ENCODE measurements around the gene RALGPS1. TPM values are rescaled to one million over a fixed set of nuclear protein-coding genes. Genes with fewer than 3 reads are reported as not detected.

The RALGPS1 gene
- total and polyA plus RNA-seq, 8 donors, result 5.8 to 12.7 (median 9.3) TPM

DNA sequence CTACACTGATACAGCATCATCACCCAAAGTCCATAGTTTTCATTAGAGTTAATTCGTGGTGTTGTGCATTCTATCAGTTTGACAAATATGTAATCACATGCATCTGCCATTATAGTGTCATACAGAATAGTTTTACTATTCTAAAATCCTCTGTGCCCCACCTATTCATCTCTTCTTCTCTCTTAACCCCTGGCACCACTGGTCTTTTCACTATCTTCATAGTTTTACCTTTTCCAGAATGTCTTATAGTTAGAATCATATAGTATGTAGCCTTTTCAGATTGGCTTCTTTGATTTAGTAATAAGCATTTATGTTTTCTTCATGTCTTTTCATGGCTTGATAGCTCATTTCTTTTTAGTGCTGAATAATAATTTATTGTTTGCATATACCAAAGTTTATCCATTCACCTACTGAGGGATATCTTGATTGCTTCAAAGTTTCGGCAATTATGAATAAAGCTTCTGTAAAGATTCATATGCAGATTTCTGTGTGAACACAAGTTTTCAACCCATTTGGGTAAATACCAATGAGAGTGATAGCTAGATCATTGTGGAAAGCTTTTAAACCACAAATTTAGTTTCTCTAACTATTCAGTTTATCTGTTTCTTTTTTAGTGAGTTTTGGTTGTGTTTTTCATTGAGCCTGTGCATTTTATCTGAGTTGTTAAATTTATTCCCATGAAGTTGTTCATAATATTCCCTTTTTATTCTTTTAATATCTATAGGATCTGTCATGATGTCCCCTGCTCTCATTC lies 84.9 kb downstream of the RALGPS1 start:
- Histone ChIP-seq H3K36me3 (no peaks in the 10 kb centered on the region), H3K27ac (no peak overlapping the region), H3K27me3 (no peaks in the 10 kb centered on the region), H3K4me3 (no peak overlapping the region), H3K9me3 (no peaks in the 10 kb centered on the region), H3K4me1 (no peaks in the 10 kb centered on the region)
- DNase-seq (no peak), ATAC-seq (no peak), FAIRE-seq (no peak)
- TF ChIP-seq, protein P1, sequence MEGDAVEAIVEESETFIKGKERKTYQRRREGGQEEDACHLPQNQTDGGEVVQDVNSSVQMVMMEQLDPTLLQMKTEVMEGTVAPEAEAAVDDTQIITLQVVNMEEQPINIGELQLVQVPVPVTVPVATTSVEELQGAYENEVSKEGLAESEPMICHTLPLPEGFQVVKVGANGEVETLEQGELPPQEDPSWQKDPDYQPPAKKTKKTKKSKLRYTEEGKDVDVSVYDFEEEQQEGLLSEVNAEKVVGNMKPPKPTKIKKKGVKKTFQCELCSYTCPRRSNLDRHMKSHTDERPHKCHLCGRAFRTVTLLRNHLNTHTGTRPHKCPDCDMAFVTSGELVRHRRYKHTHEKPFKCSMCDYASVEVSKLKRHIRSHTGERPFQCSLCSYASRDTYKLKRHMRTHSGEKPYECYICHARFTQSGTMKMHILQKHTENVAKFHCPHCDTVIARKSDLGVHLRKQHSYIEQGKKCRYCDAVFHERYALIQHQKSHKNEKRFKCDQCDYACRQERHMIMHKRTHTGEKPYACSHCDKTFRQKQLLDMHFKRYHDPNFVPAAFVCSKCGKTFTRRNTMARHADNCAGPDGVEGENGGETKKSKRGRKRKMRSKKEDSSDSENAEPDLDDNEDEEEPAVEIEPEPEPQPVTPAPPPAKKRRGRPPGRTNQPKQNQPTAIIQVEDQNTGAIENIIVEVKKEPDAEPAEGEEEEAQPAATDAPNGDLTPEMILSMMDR (IDR thresholded peaks at IDR 0.05), result no peak
- WGBS, 2 donors, result 75 to 84% methylated on average over 2 of the region's 2 CpGs
- intact Hi-C loops (cut with DNase I), result no loop called here

DNA sequence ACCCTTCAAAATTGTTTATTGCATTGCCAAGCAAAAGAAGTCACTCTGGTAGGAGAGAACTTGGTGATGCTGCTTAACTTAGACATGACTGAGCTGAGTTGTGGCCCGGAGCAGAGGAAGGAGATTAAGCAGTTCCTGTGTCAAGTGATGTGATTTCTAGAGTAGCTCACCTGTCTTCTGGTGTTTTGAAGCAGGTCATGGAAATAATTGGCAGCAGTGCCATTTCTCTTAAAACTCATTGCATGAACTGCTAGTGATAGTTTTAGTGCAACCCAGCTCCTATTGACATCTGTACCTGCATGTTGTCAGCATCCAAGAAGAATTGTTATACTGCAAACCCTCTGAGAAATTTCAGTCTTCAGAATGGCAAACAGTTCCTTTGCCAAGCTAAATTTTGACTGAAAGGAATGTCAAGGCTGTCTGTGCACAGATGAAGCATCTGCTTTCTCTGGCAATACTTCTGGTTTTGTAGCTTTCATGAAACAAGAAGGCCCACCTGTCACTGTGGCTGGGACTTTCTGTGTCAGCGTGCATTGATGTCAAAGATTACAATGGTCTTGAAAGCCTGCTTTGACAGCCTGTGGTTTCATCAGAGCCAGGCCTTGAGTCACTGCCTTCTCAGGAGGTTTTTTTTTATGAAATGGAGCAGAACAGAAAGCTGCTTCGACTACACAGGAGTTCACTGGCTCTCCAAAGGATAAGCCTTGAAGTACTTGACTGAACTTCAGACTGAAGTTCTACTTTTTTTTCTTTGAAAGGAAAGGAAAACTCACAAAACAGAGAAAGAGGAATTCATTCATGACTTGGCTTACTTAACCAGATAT lies 90.6 kb downstream of the RALGPS1 start:
- no peak overlapping the region for H3K27ac ChIP-seq
- FAIRE-seq, result no peak

DNA sequence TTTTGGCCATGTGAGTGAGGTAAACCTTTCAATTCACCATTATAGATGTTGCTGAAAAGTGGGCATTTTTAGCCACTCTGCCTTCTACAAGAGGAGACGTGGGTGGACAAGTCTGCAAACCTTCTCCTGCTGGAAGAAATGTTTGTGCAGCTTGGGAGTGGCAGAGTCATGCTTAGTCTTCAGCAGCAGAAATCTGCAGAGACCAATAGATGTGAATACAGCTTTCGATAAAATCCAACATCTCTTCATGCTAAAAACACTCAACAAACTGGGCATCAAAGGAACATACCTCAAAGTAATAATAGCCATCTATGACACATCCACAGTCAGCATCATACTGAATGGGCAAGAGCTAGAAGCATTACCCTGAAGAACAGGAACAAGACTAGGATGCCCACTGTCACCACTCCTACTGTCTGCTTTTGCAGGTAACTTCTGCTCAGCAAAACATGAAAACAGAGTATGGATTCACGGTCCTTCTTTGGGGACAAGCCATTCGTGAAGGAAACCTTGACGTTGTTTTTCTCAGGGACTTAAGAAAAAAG lies 91.3 kb downstream of the RALGPS1 start:
- no peaks in the 10 kb centered on the region for H3K9me3 ChIP-seq
- WGBS, 2 donors, result 94% methylated on average over 5 of the region's 5 CpGs
- no peaks in the 10 kb centered on the region for H3K4me1 ChIP-seq
- no peak for DNase-seq
- H3K36me3 ChIP-seq, result no peaks in the 10 kb centered on the region
- TF ChIP-seq, protein P1 (IDR thresholded peaks at IDR 0.05), result no peak
- no peak overlapping the region for H3K27ac ChIP-seq
- intact Hi-C loops (cut with DNase I), result no loop called here
- ATAC-seq, result no peak
- H3K27me3 ChIP-seq, result no peaks in the 10 kb centered on the region
- FAIRE-seq, result no peak
- H3K4me3 ChIP-seq, result no peak overlapping the region

More for the DNA sequence above, 90.6 kb downstream of the RALGPS1 start:
- no peaks in the 10 kb centered on the region for H3K9me3 ChIP-seq
- H3K27me3 ChIP-seq, result no peaks in the 10 kb centered on the region
- no peaks in the 10 kb centered on the region for H3K4me1 ChIP-seq
- intact Hi-C loops (cut with DNase I), result no loop called here
- no peak for DNase-seq
- TF ChIP-seq, protein P1 (IDR thresholded peaks at IDR 0.05), result no peak
- peak in 1 of 4 donors; percentile 21 for ATAC-seq
- 82 to 84% methylated on average over 3 of the region's 3 CpGs for WGBS, 2 donors
- H3K36me3 ChIP-seq, result no peaks in the 10 kb centered on the region
- H3K4me3 ChIP-seq, result no peak overlapping the region

DNA sequence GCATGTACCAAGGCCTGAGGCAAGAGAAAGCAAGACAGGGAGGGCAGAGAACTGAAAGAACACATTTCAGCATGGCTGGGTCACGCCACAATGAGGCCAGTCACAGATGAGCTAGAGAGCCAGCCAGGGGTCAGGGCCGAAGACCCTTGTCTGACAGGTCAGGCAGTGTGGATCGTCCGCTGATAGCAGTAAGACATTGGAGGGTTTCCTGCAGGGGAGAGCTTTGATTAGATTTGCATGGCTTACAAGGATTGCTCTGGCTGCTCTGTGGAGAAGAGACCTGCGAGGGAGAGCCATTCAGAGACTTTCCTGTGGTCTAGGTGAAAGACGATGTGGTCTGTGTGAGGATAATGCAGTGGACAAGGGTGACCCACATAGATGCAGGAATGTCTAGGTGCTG lies 93.1 kb downstream of the RALGPS1 start:
- Histone ChIP-seq H3K36me3 (no peaks in the 10 kb centered on the region), H3K27me3 (no peaks in the 10 kb centered on the region), H3K4me1 (no peaks in the 10 kb centered on the region), H3K27ac (no peak overlapping the region), H3K4me3 (no peak overlapping the region), H3K9me3 (no peaks in the 10 kb centered on the region)
- 94 to 96% methylated on average over 6 of the region's 6 CpGs for WGBS, 2 donors
- FAIRE-seq, result no peak
- ATAC-seq, result no peak
- intact Hi-C loops (cut with DNase I), result no loop called here
- TF ChIP-seq, protein P1 (IDR thresholded peaks at IDR 0.05), result no peak
- DNase-seq, result no peak
